Body of pancreas (tissue), 4 donors: ENCODE data around the gene AKR1C3.
"Not testable (repeated sequence)": the region's sequence is repeated elsewhere in the genome, so short reads cannot be mapped to it uniquely, and the experiment has no call there.

ENCODE experiments used
- POLR2A ChIP-seq, 3 donors: fragments of 450-650 bp; IDR thresholded peaks; one replicate each; pipeline ENCODE4 v1.6.1; 2016; ENCODE audit warnings: antibody characterized with exemption in 3 of 3, mild to moderate bottlenecking in 2 of 3
- TF ChIP-seq, protein P1 (sequence below), 7 experiments: fragments of 450-650 bp in 4 of 7; fragments of 200-600 bp in 3 of 7; sonication (generic) in 3 of 7; IDR thresholded peaks; one replicate each; pipeline ENCODE4 v1.5.1; 2016 to 2019; ENCODE audit warnings: antibody characterized with exemption in 7 of 7

DNA sequence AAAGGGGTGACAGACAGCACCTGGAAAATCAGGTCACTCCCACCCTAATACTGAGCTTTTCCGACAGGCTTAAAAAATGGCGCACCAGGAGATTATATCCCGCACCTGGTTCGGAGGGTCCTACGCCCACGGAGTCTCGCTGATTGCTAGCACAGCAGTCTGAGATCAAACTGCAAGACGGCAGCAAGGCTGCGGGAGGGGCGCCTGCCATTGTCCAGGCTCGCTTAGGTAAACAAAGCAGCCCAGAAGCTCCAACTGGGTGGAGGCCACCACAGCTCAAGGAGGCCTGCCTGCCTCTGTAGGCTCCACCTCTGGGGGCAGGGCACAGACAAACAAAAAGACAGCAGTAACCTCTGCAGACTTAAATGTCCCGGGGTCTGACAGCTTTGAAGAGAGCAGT is 15.6 kb downstream of the AKR1C3 start:
- TF ChIP-seq, protein P1, sequence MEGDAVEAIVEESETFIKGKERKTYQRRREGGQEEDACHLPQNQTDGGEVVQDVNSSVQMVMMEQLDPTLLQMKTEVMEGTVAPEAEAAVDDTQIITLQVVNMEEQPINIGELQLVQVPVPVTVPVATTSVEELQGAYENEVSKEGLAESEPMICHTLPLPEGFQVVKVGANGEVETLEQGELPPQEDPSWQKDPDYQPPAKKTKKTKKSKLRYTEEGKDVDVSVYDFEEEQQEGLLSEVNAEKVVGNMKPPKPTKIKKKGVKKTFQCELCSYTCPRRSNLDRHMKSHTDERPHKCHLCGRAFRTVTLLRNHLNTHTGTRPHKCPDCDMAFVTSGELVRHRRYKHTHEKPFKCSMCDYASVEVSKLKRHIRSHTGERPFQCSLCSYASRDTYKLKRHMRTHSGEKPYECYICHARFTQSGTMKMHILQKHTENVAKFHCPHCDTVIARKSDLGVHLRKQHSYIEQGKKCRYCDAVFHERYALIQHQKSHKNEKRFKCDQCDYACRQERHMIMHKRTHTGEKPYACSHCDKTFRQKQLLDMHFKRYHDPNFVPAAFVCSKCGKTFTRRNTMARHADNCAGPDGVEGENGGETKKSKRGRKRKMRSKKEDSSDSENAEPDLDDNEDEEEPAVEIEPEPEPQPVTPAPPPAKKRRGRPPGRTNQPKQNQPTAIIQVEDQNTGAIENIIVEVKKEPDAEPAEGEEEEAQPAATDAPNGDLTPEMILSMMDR (IDR thresholded peaks at IDR 0.05), result not testable (repeated sequence)
- not testable (repeated sequence) for TF ChIP-seq POLR2A (IDR thresholded peaks at IDR 0.05)
